Subcutaneous abdominal adipose tissue (tissue), 5 donors: ENCODE results near the gene GLT8D1.
A peak's percentile ranks its signal among the peaks of the same experiment; 100 is the strongest.

Experiments
- H3K27ac ChIP-seq: one replicate; pipeline ENCODE4 v1.7.0; 2013; ENCODE audit warnings: low read depth, mild to moderate bottlenecking, inconsistent platforms, low read length, moderate library complexity
- H3K27me3 ChIP-seq, 5 donors: one replicate each; pipeline ENCODE4 v1.7.0; 2013; ENCODE audit warnings: low read length in 5 of 5, inconsistent platforms in 1 of 5; ENCODE audit not compliant: control insufficient read depth in 5 of 5, insufficient read depth in 4 of 5
- H3K36me3 ChIP-seq, 5 donors: one replicate each; pipeline ENCODE4 v1.7.0; 2013; ENCODE audit warnings: low read length in 5 of 5; ENCODE audit not compliant: control insufficient read depth in 5 of 5, insufficient read depth in 5 of 5
- H3K4me1 ChIP-seq, 5 donors: one replicate each; pipeline ENCODE4 v1.7.0; 2013; ENCODE audit warnings: low read length in 5 of 5, mild to moderate bottlenecking in 3 of 5, moderate library complexity in 1 of 5; ENCODE audit not compliant: control insufficient read depth in 5 of 5, insufficient read depth in 5 of 5
- H3K4me3 ChIP-seq, 5 donors: one replicate each; pipeline ENCODE4 v1.7.0; 2013; ENCODE audit warnings: low read length in 5 of 5, low read depth in 1 of 5
- H3K9ac ChIP-seq, 5 donors: one replicate each; pipeline ENCODE4 v1.7.0; 2013; ENCODE audit warnings: low read length in 5 of 5, mild to moderate bottlenecking in 4 of 5, moderate library complexity in 3 of 5
- H3K9me3 ChIP-seq, 5 donors: one replicate each; pipeline ENCODE4 v1.7.0; 2013; ENCODE audit warnings: low read length in 5 of 5; ENCODE audit not compliant: control insufficient read depth in 5 of 5
- donor health status: healthy.
- donor health status: healthy.
- donor health status: healthy.
- donor health status: healthy.
- donor health status: healthy.

The GLT8D1 gene

GRCh38 chr3:52705688-52706686, at the start of gene GLT8D1, which contains the start of gene SPCS1:
Gene GLT8D1 (minus strand): TSS chr3:52705791. CDS start chr3:52700460, 5,331 bp downstream.
Gene SPCS1 (plus strand): TSS chr3:52706106. CDS start chr3:52706247, 141 bp downstream.
- Histone ChIP-seq H3K27me3 (no peaks in the 10 kb centered on the region), H3K4me1 (peaks cover 4 to 38% (median 36%) of the 10 kb centered on the region in 5 donors), H3K27ac (peak within 1 kb of the TSS; percentile 86), H3K4me3 (peak within 1 kb of the TSS; percentile 83 to 99 (median 95)), H3K9me3 (no peaks in the 10 kb centered on the region), H3K36me3 (peaks cover 0 to 17% (median 5%) of the 10 kb centered on the region in 5 donors), H3K9ac (peak within 1 kb of the TSS; percentile 66 to 96 (median 83))

- peaks cover 0 to 4% (median 0%) of the 10 kb centered on the region in 5 donors for H3K4me1 ChIP-seq
- H3K9ac ChIP-seq = no peak overlapping the region
- peaks cover 20 to 65% (median 46%) of the 10 kb centered on the region in 5 donors for H3K36me3 ChIP-seq
- H3K27me3 ChIP-seq = no peaks in the 10 kb centered on the region
- no peak overlapping the region for H3K4me3 ChIP-seq
- no peaks in the 10 kb centered on the region for H3K9me3 ChIP-seq
- no peak overlapping the region for H3K27ac ChIP-seq
Measured at GRCh38 chr3:52754373-52754772, 48.8 kb upstream of the GLT8D1 start.

- peaks cover 0 to 4% (median 0%) of the 10 kb centered on the region in 5 donors for H3K4me1 ChIP-seq
- no peak overlapping the region for H3K9ac ChIP-seq
- H3K27me3 ChIP-seq = no peaks in the 10 kb centered on the region
- peaks cover 14 to 62% (median 46%) of the 10 kb centered on the region in 5 donors for H3K36me3 ChIP-seq
- H3K27ac ChIP-seq = no peak overlapping the region
- no peaks in the 10 kb centered on the region for H3K9me3 ChIP-seq
- H3K4me3 ChIP-seq = no peak overlapping the region
Measured at GRCh38 chr3:52752045-52752660, 46.6 kb upstream of the GLT8D1 start.

- no peak overlapping the region for H3K9ac ChIP-seq
- H3K4me1 ChIP-seq = no peaks in the 10 kb centered on the region
- H3K27ac ChIP-seq = no peak overlapping the region
- no peaks in the 10 kb centered on the region for H3K27me3 ChIP-seq
- no peak overlapping the region for H3K4me3 ChIP-seq
- peaks cover 26 to 81% (median 54%) of the 10 kb centered on the region in 5 donors for H3K36me3 ChIP-seq
- H3K9me3 ChIP-seq = no peaks in the 10 kb centered on the region
Measured at GRCh38 chr3:52743721-52744120, 38.1 kb upstream of the GLT8D1 start.

- Histone ChIP-seq H3K27ac (no peak overlapping the region), H3K4me1 (no peaks in the 10 kb centered on the region), H3K36me3 (peaks cover 26 to 84% (median 53%) of the 10 kb centered on the region in 5 donors), H3K9ac (no peak overlapping the region), H3K4me3 (no peak overlapping the region), H3K27me3 (no peaks in the 10 kb centered on the region), H3K9me3 (no peaks in the 10 kb centered on the region)
Measured at GRCh38 chr3:52743152-52743551, 37.6 kb upstream of the GLT8D1 start.

- Histone ChIP-seq H3K4me1 (no peaks in the 10 kb centered on the region), H3K27ac (no peak overlapping the region), H3K9me3 (no peaks in the 10 kb centered on the region), H3K9ac (no peak overlapping the region), H3K27me3 (no peaks in the 10 kb centered on the region), H3K36me3 (peaks cover 26 to 85% (median 53%) of the 10 kb centered on the region in 5 donors), H3K4me3 (no peak overlapping the region)
Measured at GRCh38 chr3:52742418-52743041, 36.9 kb upstream of the GLT8D1 start.

GRCh38 chr3:52739730-52740129, 34.1 kb upstream of the GLT8D1 start:
- Histone ChIP-seq H3K9ac (no peak overlapping the region), H3K4me1 (no peaks in the 10 kb centered on the region), H3K4me3 (no peak overlapping the region), H3K36me3 (peaks cover 26 to 81% (median 49%) of the 10 kb centered on the region in 5 donors), H3K27me3 (no peaks in the 10 kb centered on the region), H3K9me3 (no peaks in the 10 kb centered on the region), H3K27ac (no peak overlapping the region)

GRCh38 chr3:52733256-52733891, 27.8 kb upstream of the GLT8D1 start:
- no peaks in the 10 kb centered on the region for H3K4me1 ChIP-seq
- no peak overlapping the region for H3K9ac ChIP-seq
- H3K27me3 ChIP-seq = no peaks in the 10 kb centered on the region
- no peak overlapping the region for H3K4me3 ChIP-seq
- H3K27ac ChIP-seq = no peak overlapping the region
- H3K9me3 ChIP-seq = no peaks in the 10 kb centered on the region
- peaks cover 23 to 54% (median 29%) of the 10 kb centered on the region in 5 donors for H3K36me3 ChIP-seq

- Histone ChIP-seq H3K9ac (no peak overlapping the region), H3K27me3 (no peaks in the 10 kb centered on the region), H3K4me3 (no peak overlapping the region), H3K9me3 (no peaks in the 10 kb centered on the region), H3K4me1 (no peaks in the 10 kb centered on the region), H3K36me3 (peaks cover 19 to 39% (median 29%) of the 10 kb centered on the region in 5 donors), H3K27ac (no peak overlapping the region)
Measured at GRCh38 chr3:52731590-52731989, 26.0 kb upstream of the GLT8D1 start.
